HG03196 (cell line): Measurements from ENCODE around the gene STX1B.

ENCODE experiments used
- ATAC-seq: cut with Tn5 transposase; IDR thresholded peaks from one replicate; pipeline ENCODE4 v1.9.1; 2021; ENCODE audit not compliant: unreplicated experiment

Gene STX1B

GRCh38 chr16:30980023-30980371, 30.4 kb downstream of the STX1B start:
- ATAC-seq, result no peak

GRCh38 chr16:30979170-30980022, 31.0 kb downstream of the STX1B start:
- ATAC-seq, result no peak

- no peak for ATAC-seq
These were observed 32.9 kb downstream of the STX1B start for GRCh38 chr16:30977502-30977901.

GRCh38 chr16:30976486-30976885, 34.0 kb downstream of the STX1B start:
- no peak for ATAC-seq

- ATAC-seq, result no peak
These were observed 36.1 kb downstream of the STX1B start for GRCh38 chr16:30974348-30974747.

- no peak for ATAC-seq
These were observed 37.6 kb downstream of the STX1B start for GRCh38 chr16:30972872-30973271.

GRCh38 chr16:30971298-30971697, 39.1 kb downstream of the STX1B start:
- no peak for ATAC-seq

- no peak for ATAC-seq
These were observed 41.1 kb downstream of the STX1B start for GRCh38 chr16:30969246-30969842.

GRCh38 chr16:30967795-30968194, 42.6 kb downstream of the STX1B start:
- ATAC-seq, result no peak

- no peak for ATAC-seq
These were observed 44.3 kb downstream of the STX1B start for GRCh38 chr16:30966033-30966619.

- ATAC-seq, result no peak
These were observed 45.0 kb downstream of the STX1B start for GRCh38 chr16:30965436-30965835.

GRCh38 chr16:30964574-30965226, 45.7 kb downstream of the STX1B start:
- no peak for ATAC-seq

- no peak for ATAC-seq
These were observed 46.4 kb downstream of the STX1B start for GRCh38 chr16:30963925-30964511.

- no peak for ATAC-seq
These were observed 49.1 kb downstream of the STX1B start for GRCh38 chr16:30961384-30961783.

- peak; percentile 36 for ATAC-seq
These were observed 52.0 kb downstream of the STX1B start for GRCh38 chr16:30958175-30959079.

GRCh38 chr16:30957456-30958174, 52.8 kb downstream of the STX1B start, which contains the start of gene SETD1A:
Gene SETD1A (plus strand): TSS chr16:30957754. CDS start chr16:30958732, 978 bp downstream.
- peak; percentile 68 for ATAC-seq

- ATAC-seq, result peak; percentile 39
These were observed 53.6 kb downstream of the STX1B start for GRCh38 chr16:30956601-30957455.

GRCh38 chr16:30954993-30955392, 55.4 kb downstream of the STX1B start:
- no peak for ATAC-seq
